Peyer's patch (tissue), 4 donors: Measurements from ENCODE around the gene LLPH. TPM values are rescaled to one million over a fixed set of nuclear protein-coding genes. Genes with fewer than 3 reads are reported as not detected.

Experiments
- DNase-seq, 3 donors: peaks; one replicate each; pipeline ENCODE4 v3.0.0-alpha.2; 2017 to 2019
- H3K27ac ChIP-seq, 4 donors: fragments of 200-600 bp; sonication (generic); one replicate each; pipeline ENCODE4 v1.5.1; 2016 to 2019
- H3K27me3 ChIP-seq, 2 donors: fragments of 200-600 bp; sonication (generic); one replicate each; pipeline ENCODE4 v1.5.1; 2019
- H3K36me3 ChIP-seq, 3 donors: fragments of 200-600 bp; sonication (generic); one replicate each; pipeline ENCODE4 v1.5.1; 2016 to 2019
- H3K4me1 ChIP-seq, 4 donors: fragments of 200-600 bp; sonication (generic); one replicate each; pipeline ENCODE4 v1.5.1; 2016 to 2019
- H3K4me3 ChIP-seq, 4 donors: fragments of 200-600 bp; sonication (generic); 1 replicate in 3 of 4; 2 replicates in 1 of 4; pipeline ENCODE4 v1.5.1; 2016 to 2019; ENCODE audit warnings: mild to moderate bottlenecking in 1 of 4
- H3K9me3 ChIP-seq, 4 donors: fragments of 200-600 bp; sonication (generic); one replicate each; pipeline ENCODE4 v1.5.1; 2016 to 2019; ENCODE audit warnings: mild to moderate bottlenecking in 1 of 4
- POLR2A ChIP-seq, 2 donors: fragments of 450-650 bp; IDR thresholded peaks; one replicate each; pipeline ENCODE4 v1.5.1; 2017; ENCODE audit warnings: antibody characterized with exemption in 2 of 2, mild to moderate bottlenecking in 2 of 2, moderate library complexity in 2 of 2
- total RNA-seq, 4 donors: library from RNA; depleted of rRNA; stranded (reverse); fragments of >200 nt; gene quantifications; one replicate each; pipeline ENCODE4 v1.1.0, GENCODE V29; 2016
- TF ChIP-seq, protein P1 (sequence below), 6 experiments: fragments of 450-650 bp in 4 of 6; fragments of 200-600 bp in 2 of 6; sonication (generic) in 1 of 6; IDR thresholded peaks; one replicate each; pipeline ENCODE4 v1.5.1; 2017 to 2019; ENCODE audit warnings: antibody characterized with exemption in 6 of 6, mild to moderate bottlenecking in 3 of 6, moderate library complexity in 1 of 6

Gene LLPH
- total RNA-seq, 4 donors from 2014 or later = 3.1 to 5.1 (median 4.2) TPM

DNA sequence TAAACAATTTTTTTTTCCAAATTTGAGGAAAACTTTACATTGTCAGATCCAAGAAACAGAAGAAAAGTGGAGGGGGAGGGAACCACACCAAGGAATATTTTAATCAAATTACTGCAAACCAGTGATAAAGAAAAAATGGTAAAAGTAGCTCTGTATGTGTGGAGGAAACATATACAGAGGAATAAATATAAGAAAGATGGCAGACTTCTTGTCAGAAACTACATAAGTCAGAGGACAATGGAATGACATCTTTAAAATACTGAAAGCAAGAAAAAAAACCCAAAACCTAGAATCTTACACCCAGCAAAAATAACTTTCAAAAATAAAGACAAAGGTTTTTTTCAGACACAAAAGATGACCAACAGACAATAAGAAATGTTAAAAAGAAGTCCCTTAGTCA lies 10.2 kb upstream of the LLPH start:
- no peak for DNase-seq
- H3K27ac ChIP-seq = no peak overlapping the region
- H3K4me3 ChIP-seq = no peak overlapping the region
- H3K4me1 ChIP-seq = no peaks in the 10 kb centered on the region
- no peaks in the 10 kb centered on the region for H3K27me3 ChIP-seq
- peaks cover 0 to 71% (median 3%) of the 10 kb centered on the region in 3 donors for H3K36me3 ChIP-seq
- peaks cover 0 to 15% (median 0%) of the 10 kb centered on the region in 4 donors for H3K9me3 ChIP-seq
- no peak for TF ChIP-seq POLR2A (IDR thresholded peaks at IDR 0.05)
- TF ChIP-seq, protein P1, sequence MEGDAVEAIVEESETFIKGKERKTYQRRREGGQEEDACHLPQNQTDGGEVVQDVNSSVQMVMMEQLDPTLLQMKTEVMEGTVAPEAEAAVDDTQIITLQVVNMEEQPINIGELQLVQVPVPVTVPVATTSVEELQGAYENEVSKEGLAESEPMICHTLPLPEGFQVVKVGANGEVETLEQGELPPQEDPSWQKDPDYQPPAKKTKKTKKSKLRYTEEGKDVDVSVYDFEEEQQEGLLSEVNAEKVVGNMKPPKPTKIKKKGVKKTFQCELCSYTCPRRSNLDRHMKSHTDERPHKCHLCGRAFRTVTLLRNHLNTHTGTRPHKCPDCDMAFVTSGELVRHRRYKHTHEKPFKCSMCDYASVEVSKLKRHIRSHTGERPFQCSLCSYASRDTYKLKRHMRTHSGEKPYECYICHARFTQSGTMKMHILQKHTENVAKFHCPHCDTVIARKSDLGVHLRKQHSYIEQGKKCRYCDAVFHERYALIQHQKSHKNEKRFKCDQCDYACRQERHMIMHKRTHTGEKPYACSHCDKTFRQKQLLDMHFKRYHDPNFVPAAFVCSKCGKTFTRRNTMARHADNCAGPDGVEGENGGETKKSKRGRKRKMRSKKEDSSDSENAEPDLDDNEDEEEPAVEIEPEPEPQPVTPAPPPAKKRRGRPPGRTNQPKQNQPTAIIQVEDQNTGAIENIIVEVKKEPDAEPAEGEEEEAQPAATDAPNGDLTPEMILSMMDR (IDR thresholded peaks at IDR 0.05) = no peak

DNA sequence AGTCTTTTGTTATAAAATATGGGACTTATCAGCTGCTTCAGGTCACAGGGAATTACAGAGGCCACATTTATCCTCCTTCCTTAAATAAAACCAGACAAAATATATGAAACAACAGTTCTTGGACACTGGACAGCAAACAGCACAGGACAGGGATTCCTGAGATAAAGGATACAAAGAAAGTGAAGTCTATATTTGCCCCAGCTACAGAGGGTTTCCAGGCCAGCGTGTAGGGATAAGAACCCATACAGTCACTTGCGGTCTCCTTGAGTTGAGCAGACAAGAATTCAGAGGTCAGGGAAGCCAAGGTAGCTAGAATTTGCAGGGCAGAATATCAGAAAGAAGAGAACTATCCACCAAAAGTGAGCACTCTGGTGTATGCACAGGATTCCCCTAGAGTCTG lies 8.8 kb upstream of the LLPH start:
- H3K4me3 ChIP-seq = no peak overlapping the region
- no peak for DNase-seq
- H3K27ac ChIP-seq = no peak overlapping the region
- H3K9me3 ChIP-seq = peaks cover 0 to 15% (median 0%) of the 10 kb centered on the region in 4 donors
- H3K4me1 ChIP-seq = no peaks in the 10 kb centered on the region
- no peak for TF ChIP-seq POLR2A (IDR thresholded peaks at IDR 0.05)
- TF ChIP-seq, protein P1 (IDR thresholded peaks at IDR 0.05) = no peak
- peaks cover 0 to 71% (median 3%) of the 10 kb centered on the region in 3 donors for H3K36me3 ChIP-seq
- H3K27me3 ChIP-seq = no peaks in the 10 kb centered on the region

DNA sequence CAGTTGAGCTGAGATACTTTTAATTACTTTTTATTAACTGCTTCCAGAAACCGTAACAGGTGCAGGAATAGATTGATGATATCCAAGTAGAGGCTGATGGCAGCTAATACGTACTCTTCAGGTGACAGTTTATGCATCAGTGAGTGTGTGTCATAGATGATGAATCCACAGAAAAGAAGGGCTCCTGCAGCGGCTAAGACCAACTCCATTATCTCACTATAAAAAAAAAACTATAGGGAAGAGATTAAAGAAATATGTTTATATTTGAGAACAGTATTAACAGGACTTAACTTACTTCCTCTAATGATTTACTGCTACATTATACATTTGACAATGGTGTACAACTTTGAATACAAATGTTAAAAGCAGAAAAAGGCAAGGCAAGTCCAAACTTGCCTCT lies 7.4 kb upstream of the LLPH start:
- Histone ChIP-seq H3K4me3 (no peak overlapping the region), H3K4me1 (no peaks in the 10 kb centered on the region), H3K36me3 (peaks cover 0 to 63% (median 3%) of the 10 kb centered on the region in 3 donors), H3K27ac (no peak overlapping the region), H3K27me3 (no peaks in the 10 kb centered on the region), H3K9me3 (peaks cover 0 to 15% (median 0%) of the 10 kb centered on the region in 4 donors)
- DNase-seq = no peak
- TF ChIP-seq POLR2A (IDR thresholded peaks at IDR 0.05) = no peak
- TF ChIP-seq, protein P1 (IDR thresholded peaks at IDR 0.05) = no peak

DNA sequence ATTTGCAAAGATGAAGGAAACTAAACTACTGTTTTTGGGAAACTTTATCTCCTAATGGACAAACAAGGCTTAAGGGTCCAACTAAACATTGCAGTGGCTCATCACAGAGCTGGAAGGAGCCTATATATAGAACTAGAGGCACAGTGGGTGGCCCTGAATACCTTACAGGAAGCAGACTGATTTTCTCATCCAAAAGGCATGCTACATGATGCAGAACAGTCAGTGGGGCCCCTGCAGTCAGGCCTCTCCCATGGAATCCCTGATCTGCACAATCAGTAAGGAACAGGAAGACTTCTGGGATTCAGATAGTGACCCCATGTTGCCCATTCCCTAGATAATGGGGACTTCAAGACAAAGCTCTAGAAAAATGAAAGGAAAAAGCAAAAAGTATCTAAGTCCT lies 1.9 kb upstream of the LLPH start:
- Histone ChIP-seq H3K4me3 (no peak overlapping the region), H3K36me3 (peaks cover 0 to 24% (median 0%) of the 10 kb centered on the region in 3 donors), H3K27ac (no peak overlapping the region), H3K27me3 (no peaks in the 10 kb centered on the region), H3K4me1 (peaks cover 0 to 23% (median 4%) of the 10 kb centered on the region in 4 donors), H3K9me3 (no peaks in the 10 kb centered on the region)
- no peak for DNase-seq
- TF ChIP-seq POLR2A (IDR thresholded peaks at IDR 0.05) = no peak
- TF ChIP-seq, protein P1 (IDR thresholded peaks at IDR 0.05) = no peak

DNA sequence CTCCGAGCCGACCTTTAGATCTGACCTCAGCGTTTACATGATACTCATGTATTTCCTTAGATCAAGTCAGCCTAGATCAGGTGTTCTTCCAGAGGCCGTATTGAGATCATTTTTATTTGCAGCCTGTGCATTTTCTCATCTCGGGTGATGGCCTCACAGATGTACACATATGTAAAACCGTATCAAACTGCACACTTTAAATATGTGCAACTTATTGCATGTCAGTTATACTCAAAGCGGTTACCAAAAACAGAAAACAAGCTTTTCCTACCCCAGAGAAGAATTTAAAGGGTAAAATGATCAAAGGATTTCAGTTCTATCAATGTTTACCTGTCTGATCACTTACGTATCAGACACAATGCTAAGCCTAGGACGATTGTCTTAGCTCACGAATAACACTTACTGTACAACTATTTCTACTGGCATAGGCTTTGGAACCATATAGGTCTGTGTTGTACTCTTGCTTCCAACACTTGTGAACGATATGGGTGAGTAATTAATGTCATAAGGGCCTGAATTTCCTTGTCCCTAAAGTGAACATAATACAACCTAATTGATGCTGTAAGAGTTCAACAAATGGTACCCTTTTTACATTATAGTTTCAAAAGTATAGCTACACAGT lies 628 bp upstream of the LLPH start:
- peak overlapping the region; percentile 66 to 79 (median 74) for H3K4me3 ChIP-seq
- H3K36me3 ChIP-seq = peaks cover 0 to 18% (median 0%) of the 10 kb centered on the region in 3 donors
- peaks cover 0 to 23% (median 4%) of the 10 kb centered on the region in 4 donors for H3K4me1 ChIP-seq
- no peaks in the 10 kb centered on the region for H3K9me3 ChIP-seq
- DNase-seq = no peak
- H3K27me3 ChIP-seq = no peaks in the 10 kb centered on the region
- no peak for TF ChIP-seq POLR2A (IDR thresholded peaks at IDR 0.05)
- TF ChIP-seq, protein P1 (IDR thresholded peaks at IDR 0.05) = no peak
- H3K27ac ChIP-seq = peak overlapping the region; percentile 68 to 80 (median 75)
